K562 (cell line): ENCODE data around the gene SIRT7. TPM values are rescaled to one million over a fixed set of nuclear protein-coding genes. Genes with fewer than 3 reads are reported as not detected.

Experiments
- ATAC-seq: fragments of 200-7000 bp; cut with Tn5 transposase; 3 replicates; pipeline ENCODE4 v1.9.1; 2020; ENCODE audit warnings: moderate library complexity
- BruUV-seq: library from RNA; stranded (reverse); fragments of 400-500 nt; replicated peaks from 2 replicates; lab custom pipeline; 2021; lab: Mats Ljungman, UMichigan
- CTCF ChIA-PET: fragments of 300-600 bp; formaldehyde crosslinking; extraction: SDS; loops from one replicate; lab custom pipeline; 2021; ENCODE audit warnings: low intra/inter-chr PET ratio; lab: Yijun Ruan, JAX
- POLR2A ChIA-PET: fragments of 300-600, 350-650 bp; sonication (Branson Sonifier 250); formaldehyde crosslinking; extraction: SDS; loops from one replicate; lab custom pipeline; 2021; ENCODE audit warnings: antibody characterized with exemption, inconsistent platforms; lab: Yijun Ruan, JAX
- DNase-seq, 4 experiments: peaks; one replicate each; pipeline versions ENCODE4 v3.0.0 to v3.0.0-alpha.2; 2011 to 2018; ENCODE audit warnings: low spot score in 3 of 4, mixed read lengths in 3 of 4; ENCODE audit errors: extremely low read depth in 1 of 4
- FAIRE-seq: peaks from 2 replicates; lab custom pipeline; 2011; peaks lifted over from hg19 to GRCh38; lab: Jason Lieb, UNC
- H2AFZ ChIP-seq: 2 replicates; pipeline ENCODE4 v1.6.0; 2011; ENCODE audit warnings: low read depth, low read length, control low read depth, inconsistent platforms
- H3K27ac ChIP-seq: fragments of 200-600 bp; 3 replicates; pipeline ENCODE4 v1.8.0; 2011; ENCODE audit warnings: low read depth, mild to moderate bottlenecking, control low read depth, inconsistent platforms, low read length, moderate library complexity, mixed read lengths; ENCODE audit errors: extremely low read depth
- H3K27me3 ChIP-seq, 2 experiments: fragments of 300-600 bp in 1 of 2; 2 replicates in 1 of 2; 3 replicates in 1 of 2; pipeline versions ENCODE4 v1.6.0 to v1.8.0; 2011; ENCODE audit warnings: inconsistent platforms in 2 of 2, low read length in 2 of 2, mild to moderate bottlenecking in 1 of 2, mixed read lengths in 1 of 2, moderate library complexity in 1 of 2; ENCODE audit not compliant: control insufficient read depth in 2 of 2, insufficient read depth in 2 of 2
- H3K36me3 ChIP-seq: fragments of 300-600 bp; 3 replicates; pipeline ENCODE4 v1.8.0; 2011; ENCODE audit warnings: mild to moderate bottlenecking, low read length, inconsistent platforms; ENCODE audit not compliant: control insufficient read depth, insufficient read depth
- H3K4me1 ChIP-seq, 2 experiments: fragments of 200-600 bp in 1 of 2; replicated peaks in 1 of 2; 2 replicates in 1 of 2; 3 replicates in 1 of 2; pipeline versions ENCODE4 v1.5.1 to v1.8.0; 2011; ENCODE audit warnings: inconsistent platforms in 2 of 2, low read length in 2 of 2, mild to moderate bottlenecking in 1 of 2, mixed read lengths in 1 of 2, moderate library complexity in 1 of 2; ENCODE audit not compliant: control insufficient read depth in 2 of 2, insufficient read depth in 2 of 2
- H3K4me2 ChIP-seq: 2 replicates; pipeline ENCODE4 v1.6.1; 2011; ENCODE audit warnings: low read length, control low read depth, inconsistent platforms, mixed read lengths; ENCODE audit not compliant: insufficient read depth
- H3K4me3 ChIP-seq: fragments of 200-600 bp; sonication (generic), shearing (Covaris generic); 2 replicates; pipeline ENCODE4 v1.5.1; 2016; ENCODE audit warnings: control low read depth, inconsistent platforms
- H3K79me2 ChIP-seq: fragments of 200-600 bp; 3 replicates; pipeline ENCODE4 v1.8.0; 2011; ENCODE audit warnings: low read length, inconsistent platforms; ENCODE audit not compliant: control insufficient read depth, insufficient read depth
- H3K9ac ChIP-seq, 2 experiments: 2 replicates each; pipeline versions ENCODE4 v1.6.0 to v1.6.1; 2011; ENCODE audit warnings: low read depth in 2 of 2, low read length in 2 of 2, control low read depth in 1 of 2, inconsistent platforms in 1 of 2, mild to moderate bottlenecking in 1 of 2, mixed read lengths in 1 of 2; ENCODE audit not compliant: insufficient read depth in 1 of 2
- H3K9me1 ChIP-seq: one replicate; pipeline ENCODE4 v1.6.0; 2011; ENCODE audit warnings: inconsistent platforms, mild to moderate bottlenecking, low read length, moderate library complexity; ENCODE audit not compliant: control insufficient read depth, insufficient read depth
- H3K9me3 ChIP-seq: replicated peaks from 2 replicates; pipeline ENCODE4 v1.5.1; 2011; ENCODE audit warnings: low read depth, low read length, inconsistent platforms; ENCODE audit not compliant: control insufficient read depth, insufficient read depth
- H4K20me1 ChIP-seq: replicated peaks from 2 replicates; pipeline ENCODE4 v1.6.1; 2011; ENCODE audit warnings: low read length, inconsistent platforms, mixed read lengths; ENCODE audit not compliant: control insufficient read depth, insufficient read depth
- BMI1 ChIP-seq: fragments of 150-350 bp; IDR thresholded peaks from 2 replicates; pipeline ENCODE4 v1.6.1; 2014; ENCODE audit warnings: low read length
- CBX8 ChIP-seq: fragments of 200-600 bp; sonication (generic); IDR thresholded peaks from 2 replicates; pipeline ENCODE4 v1.6.1; 2012; ENCODE audit warnings: borderline replicate concordance, mixed run types, low read depth, mild to moderate bottlenecking, moderate library complexity, mixed read lengths, low read length, control low read depth, inconsistent platforms; ENCODE audit not compliant: poor library complexity, severe bottlenecking; ENCODE audit errors: extremely low read depth
- EP400 ChIP-seq: fragments of 450-650 bp; IDR thresholded peaks from 2 replicates; pipeline ENCODE4 v1.6.1; 2017; ENCODE audit warnings: antibody characterized with exemption, mild to moderate bottlenecking, moderate library complexity
- GABPB1 ChIP-seq: sonication (generic); formaldehyde crosslinking; IDR thresholded peaks from 2 replicates; pipeline ENCODE4 v1.8.0; 2022; ENCODE audit warnings: mild to moderate bottlenecking, missing genetic modification reagents
- KDM1A ChIP-seq, 2 experiments: fragments of 450-650 bp; IDR thresholded peaks; 2 replicates each; pipeline ENCODE4 v1.6.1; 2016; ENCODE audit warnings: mild to moderate bottlenecking in 2 of 2
- MCM5 ChIP-seq: fragments of 450-650 bp; IDR thresholded peaks from 2 replicates; pipeline ENCODE4 v1.6.1; 2016; ENCODE audit warnings: low read depth
- MLX ChIP-seq, 2 experiments: fragments of 450-650 bp in 1 of 2; sonication (generic) in 1 of 2; formaldehyde crosslinking; conservative IDR thresholded peaks; 2 replicates each; pipeline versions ENCODE4 v1.4.0 to v1.8.1; 2020 to 2022; ENCODE audit warnings: mild to moderate bottlenecking in 1 of 2, missing genetic modification reagents in 1 of 2
- NCOR1 ChIP-seq: fragments of 450-650 bp; IDR thresholded peaks from 2 replicates; pipeline ENCODE4 v1.6.1; 2016; ENCODE audit warnings: mild to moderate bottlenecking, moderate library complexity
- POLR2A ChIP-seq: fragments of 450-650 bp; conservative IDR thresholded peaks from 2 replicates; pipeline ENCODE4 v1.6.1; 2016
- POLR2B ChIP-seq: fragments of 450-650 bp; IDR thresholded peaks from 2 replicates; pipeline ENCODE4 v1.6.1; 2018; ENCODE audit warnings: low read depth; ENCODE audit not compliant: partially characterized antibody
- PURB ChIP-seq: sonication (generic); formaldehyde crosslinking; IDR thresholded peaks from 2 replicates; pipeline ENCODE4 v1.9.0; 2021; ENCODE audit warnings: low read depth, mild to moderate bottlenecking, missing genetic modification reagents
- SUPT5H ChIP-seq: fragments of 450-650 bp; IDR thresholded peaks from 2 replicates; pipeline ENCODE4 v1.6.1; 2016
- THAP7 ChIP-seq: fragments of 250-450 bp; sonication (Bioruptor Pico); IDR thresholded peaks from 2 replicates; pipeline ENCODE4 v1.5.0; 2021
- ZNF282 ChIP-seq: sonication (generic); formaldehyde crosslinking; IDR thresholded peaks from 2 replicates; pipeline ENCODE4 v1.8.1; 2023; ENCODE audit warnings: missing genetic modification reagents
- ZNF3 ChIP-seq: fragments of 250-450 bp; sonication (Bioruptor Pico); IDR thresholded peaks from 2 replicates; pipeline ENCODE4 v1.5.0; 2021; ENCODE audit warnings: mild to moderate bottlenecking, moderate library complexity
- ZNF449 ChIP-seq: fragments of 250-450 bp; sonication (Bioruptor Pico); IDR thresholded peaks from 2 replicates; pipeline ENCODE4 v1.8.0; 2022; ENCODE audit warnings: moderate library complexity, mild to moderate bottlenecking, inconsistent platforms
- ZNF586 ChIP-seq: fragments of 450-650 bp; formaldehyde crosslinking; conservative IDR thresholded peaks from 2 replicates; pipeline ENCODE4 v1.4.0; 2020; ENCODE audit warnings: mild to moderate bottlenecking, moderate library complexity
- ZNF79 ChIP-seq: fragments of 250-450 bp; sonication (Bioruptor Pico); IDR thresholded peaks from 2 replicates; pipeline ENCODE4 v1.4.0; 2020; ENCODE audit warnings: low read depth, mild to moderate bottlenecking, moderate library complexity
- WGBS: fragments of 100-300 bp; shearing (Covaris generic); methylation state at CpG from one replicate; pipeline ENCODE4 v1.1.6; 2016; ENCODE audit warnings: low coverage, mixed read lengths; ENCODE audit not compliant: insufficient coverage; ENCODE audit errors: missing lambda C conversion rate; 5-methylcytosine and 5-hydroxymethylcytosine counted together
- in situ Hi-C: fragments of 300-500 bp; cut with MboI; formaldehyde crosslinking; loops from 4 replicates; pipeline ENCODE4 v1.15.0; 2018; ENCODE audit warnings: inconsistent platforms, mixed read lengths
- intact Hi-C: fragments of 100-400 bp; cut with micrococcal nuclease; formaldehyde crosslinking; loops from 2 replicates; pipeline ENCODE4 v1.14.2; 2022
- polyA plus RNA-seq, 8 experiments: library from polyadenylated mRNA; depleted of rRNA in 4 of 8; stranded (reverse) in 5 of 8; unstranded in 3 of 8; fragments of >200 nt; fragmentation: Nextera tagmentation in 2 of 8; fragmentation: Illumina TruSeq in 1 of 8; extraction: Ambion mirVana in 2 of 8; extraction: Trizol in 1 of 8; gene quantifications; 2 replicates each; pipeline versions ENCODE4 v1.2.1 to v1.2.3, GENCODE V29; 2011 to 2014; ENCODE audit warnings: inconsistent platforms in 1 of 8, missing spikeins in 1 of 8
- total RNA-seq, 7 experiments: library from RNA; depleted of rRNA in 6 of 7; stranded (reverse); fragments of >200 nt in 6 of 7; fragmentation: Illumina TruSeq in 2 of 7; extraction: Trizol in 2 of 7; gene quantifications; 2 replicates each; pipeline versions ENCODE4 v1.2.1 to v1.2.3, GENCODE V29; 2011 to 2021; ENCODE audit warnings: low replicate concordance in 1 of 7
- TF ChIP-seq, protein P1 (sequence below): fragments of 250-450 bp; sonication (Bioruptor Pico); IDR thresholded peaks from 2 replicates; pipeline ENCODE4 v1.4.0; 2020; ENCODE audit warnings: mild to moderate bottlenecking, moderate library complexity

SIRT7 gene
- total and polyA plus RNA-seq, 9 of the 15 experiments (the other 6 are each of a cell fraction or from before 2014, with no cell fraction given) = 1.6 to 54.8 (median 20.3) TPM

GRCh38 chr17:81885869-81886548, 32.0 kb downstream of the SIRT7 start:
- Histone ChIP-seq H4K20me1 (0 out of 2 replicates have a peak, but pooled peaks cover 4% of the 10 kb centered on the region), H3K27me3 (no peaks in the 10 kb centered on the region), H3K4me3 (no peak overlapping the region), H3K9me3 (no peaks in the 10 kb centered on the region), H3K9me1 (peaks cover 5% of the 10 kb centered on the region), H3K36me3 (peaks cover 89% of the 10 kb centered on the region), H3K9ac (peak overlapping the region in 1 of 2 experiments; percentile 59; a peak in 1 of 4 replicates), H2AFZ (no peak overlapping the region), H3K79me2 (peaks cover 49% of the 10 kb centered on the region), H3K27ac (no peak overlapping the region), H3K4me2 (no peak overlapping the region), H3K4me1 (peaks cover 9 to 37% of the 10 kb centered on the region in 2 experiments; a peak in 4 of 5 replicates)
- FAIRE-seq (no peak), DNase-seq (peak in 1 of 4 experiments; percentile 11), ATAC-seq (no peak)
- ChIA-PET CTCF (no interaction called here), POLR2A (interaction anchor here (0.7 to 10.5 kb wide), 8 partner anchors 8 to 191 kb away, joined by 3 to 85 read pairs (median 4); partner anchors contain the start of gene SIRT7)
- in situ Hi-C loops (no loop called here), intact Hi-C loops (no loop called here)
- 94% methylated on average over 8 of the region's 11 CpGs for WGBS
- BruUV-seq = no TSS peak
- no peak for TF ChIP-seq NCOR1
- TF ChIP-seq THAP7 = no peak
- no peak for TF ChIP-seq KDM1A (IDR thresholded peaks at IDR 0.05)
- TF ChIP-seq, protein P1, sequence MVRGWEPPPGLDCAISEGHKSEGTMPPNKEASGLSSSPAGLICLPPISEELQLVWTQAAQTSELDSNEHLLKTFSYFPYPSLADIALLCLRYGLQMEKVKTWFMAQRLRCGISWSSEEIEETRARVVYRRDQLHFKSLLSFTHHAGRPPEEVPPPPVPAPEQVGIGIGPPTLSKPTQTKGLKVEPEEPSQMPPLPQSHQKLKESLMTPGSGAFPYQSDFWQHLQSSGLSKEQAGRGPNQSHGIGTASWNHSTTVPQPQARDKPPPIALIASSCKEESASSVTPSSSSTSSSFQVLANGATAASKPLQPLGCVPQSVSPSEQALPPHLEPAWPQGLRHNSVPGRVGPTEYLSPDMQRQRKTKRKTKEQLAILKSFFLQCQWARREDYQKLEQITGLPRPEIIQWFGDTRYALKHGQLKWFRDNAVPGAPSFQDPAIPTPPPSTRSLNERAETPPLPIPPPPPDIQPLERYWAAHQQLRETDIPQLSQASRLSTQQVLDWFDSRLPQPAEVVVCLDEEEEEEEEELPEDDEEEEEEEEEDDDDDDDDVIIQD (CRISPR knock-in tag) = no peak
- 0 out of 2 replicates have a peak, but pooled peaks have one; percentile 20 for TF ChIP-seq GABPB1 (CRISPR knock-in tag)
- peak; percentile 20; the same call in 1 of the 2 replicates for TF ChIP-seq SUPT5H
- TF ChIP-seq ZNF282 (CRISPR knock-in tag) = 0 out of 2 replicates have a peak, but pooled peaks have one; percentile 59
- no peak for TF ChIP-seq ZNF586
- no peak for TF ChIP-seq BMI1
- TF ChIP-seq EP400 = no peak
- TF ChIP-seq POLR2B = no peak
- no peak for TF ChIP-seq PURB (CRISPR knock-in tag)
- no peak for TF ChIP-seq CBX8
- no peak for TF ChIP-seq ZNF3 (CRISPR knock-in tag)
- TF ChIP-seq ZNF79 = no peak
- TF ChIP-seq ZNF449 (CRISPR knock-in tag) = no peak
- TF ChIP-seq MLX (CRISPR knock-in tag; conservative IDR thresholded peaks at IDR 0.05) = no peak
- no peak for TF ChIP-seq MCM5
- TF ChIP-seq POLR2A = 0 out of 2 replicates have a peak, but pooled peaks have one; percentile 13
